GM19455 (cell line): ENCODE data around the gene RAB36.

ENCODE experiments used
- ATAC-seq: cut with Tn5 transposase; IDR thresholded peaks from one replicate; pipeline ENCODE4 v1.9.1; 2021; ENCODE audit not compliant: unreplicated experiment

Gene RAB36

DNA sequence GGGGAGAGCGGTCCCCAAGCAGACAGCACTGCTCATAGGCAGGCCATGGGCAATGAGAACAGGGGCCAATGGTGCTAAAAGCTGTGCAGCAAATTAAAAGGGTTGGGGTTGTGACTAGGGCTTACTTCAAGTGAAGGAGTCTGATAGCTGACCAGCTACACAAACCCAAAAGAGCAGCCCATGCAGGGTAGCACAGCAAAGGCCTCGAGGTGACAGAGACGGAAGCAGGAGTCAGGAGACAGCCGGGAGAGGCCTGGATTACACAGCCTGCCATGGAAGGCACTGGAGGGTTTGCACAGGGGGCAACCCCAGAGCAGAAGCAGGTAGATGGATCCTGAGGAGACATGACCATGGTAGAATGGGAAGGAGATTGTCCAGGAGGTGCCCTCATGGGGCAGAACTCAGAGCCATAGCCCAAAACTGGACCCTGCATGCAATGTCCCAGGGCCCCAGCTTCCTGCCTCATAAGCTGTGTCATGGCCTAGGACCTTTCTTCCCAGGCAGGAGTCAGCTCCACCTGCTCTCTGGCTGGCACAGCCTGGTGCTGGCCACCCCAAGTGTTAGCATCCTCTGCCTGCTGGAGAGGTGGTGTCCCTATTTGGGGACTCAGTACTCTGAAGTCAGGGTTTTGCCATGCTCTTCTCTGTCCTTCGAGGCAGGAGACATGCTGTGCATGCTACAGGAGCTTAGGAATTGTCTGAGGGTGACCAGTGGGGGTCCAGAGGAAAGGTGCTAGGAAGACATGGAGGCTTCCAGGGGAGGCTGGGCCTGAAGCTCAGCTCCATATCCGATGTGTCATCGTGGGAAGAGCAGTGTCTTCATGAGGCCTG is 36.8 kb upstream of the RAB36 start:
- no peak for ATAC-seq

DNA sequence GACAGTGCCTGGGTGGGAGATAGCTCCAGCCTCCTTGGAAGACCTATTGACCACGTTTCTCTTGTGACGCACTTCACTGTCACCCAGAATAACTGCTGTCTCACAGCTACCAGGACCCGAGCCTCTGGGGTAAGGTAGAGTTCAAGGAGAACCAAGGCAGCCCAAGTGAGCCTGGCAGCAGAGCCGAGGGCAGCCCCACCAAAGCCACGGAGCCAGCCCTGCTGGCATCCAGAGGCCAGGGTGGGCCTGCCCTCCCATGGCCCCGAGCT is 36.3 kb upstream of the RAB36 start:
- ATAC-seq: no peak

DNA sequence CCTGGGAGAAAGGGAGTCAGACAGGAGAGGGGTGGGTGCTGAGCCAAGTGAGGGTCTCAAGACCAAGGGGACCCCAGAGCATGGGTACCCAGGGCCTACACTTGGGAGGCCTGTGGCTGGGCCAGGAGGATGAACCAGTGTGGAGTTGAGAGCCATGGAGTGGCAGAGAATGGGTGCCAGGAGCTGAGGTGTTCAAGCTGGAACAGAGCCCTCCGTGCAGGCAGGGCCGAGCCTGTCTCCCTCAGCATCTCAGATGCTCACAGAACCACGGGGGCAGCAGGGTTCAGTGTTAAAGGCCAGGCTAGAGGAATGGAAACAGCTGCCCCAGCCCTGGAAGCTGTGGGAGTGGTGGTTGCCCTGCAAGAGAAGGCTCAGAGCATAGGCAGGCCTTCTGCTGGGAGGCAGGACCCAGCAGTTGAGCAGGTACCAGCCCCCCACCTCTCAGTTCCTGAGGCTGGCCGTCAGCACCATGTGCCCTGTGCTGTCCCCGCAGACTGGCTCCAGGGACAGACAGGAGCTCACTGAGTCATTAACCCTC is 35.8 kb upstream of the RAB36 start:
- ATAC-seq: no peak

DNA sequence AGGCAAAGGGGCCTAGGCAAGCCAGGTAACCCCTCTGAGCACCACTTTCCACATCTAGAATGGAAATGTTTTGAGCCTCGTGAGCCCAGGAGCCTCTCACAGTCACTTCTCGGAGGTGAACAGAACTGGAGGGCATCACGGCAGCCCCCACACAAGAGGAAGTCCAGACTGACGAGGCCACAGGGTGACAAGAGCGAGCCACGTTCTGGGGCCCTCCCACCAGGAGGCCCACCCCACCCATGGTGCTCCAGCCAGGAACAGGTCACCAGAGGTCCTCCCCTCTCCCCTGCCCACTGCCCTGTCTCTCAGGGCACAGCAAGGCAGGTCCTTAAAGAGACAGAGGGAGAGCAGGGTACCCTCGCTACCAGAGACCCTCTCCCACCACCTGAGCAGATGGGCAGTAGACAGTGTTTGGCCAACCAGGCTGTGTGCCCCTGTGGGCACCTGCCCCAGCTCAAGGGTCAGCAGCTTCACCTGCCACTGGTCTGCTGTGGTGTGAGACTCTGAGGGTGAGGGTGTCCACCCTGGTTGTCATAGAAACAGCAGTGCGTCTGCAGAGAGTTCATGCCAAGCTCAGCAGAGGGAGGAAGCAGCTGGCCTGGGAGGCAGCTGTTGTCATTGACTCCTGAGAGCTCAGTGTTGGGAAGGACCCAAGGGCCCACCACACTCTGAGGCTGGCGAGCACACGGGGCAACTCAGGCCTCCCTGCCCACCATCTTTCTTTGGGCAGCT is 34.9 kb upstream of the RAB36 start:
- no peak for ATAC-seq

DNA sequence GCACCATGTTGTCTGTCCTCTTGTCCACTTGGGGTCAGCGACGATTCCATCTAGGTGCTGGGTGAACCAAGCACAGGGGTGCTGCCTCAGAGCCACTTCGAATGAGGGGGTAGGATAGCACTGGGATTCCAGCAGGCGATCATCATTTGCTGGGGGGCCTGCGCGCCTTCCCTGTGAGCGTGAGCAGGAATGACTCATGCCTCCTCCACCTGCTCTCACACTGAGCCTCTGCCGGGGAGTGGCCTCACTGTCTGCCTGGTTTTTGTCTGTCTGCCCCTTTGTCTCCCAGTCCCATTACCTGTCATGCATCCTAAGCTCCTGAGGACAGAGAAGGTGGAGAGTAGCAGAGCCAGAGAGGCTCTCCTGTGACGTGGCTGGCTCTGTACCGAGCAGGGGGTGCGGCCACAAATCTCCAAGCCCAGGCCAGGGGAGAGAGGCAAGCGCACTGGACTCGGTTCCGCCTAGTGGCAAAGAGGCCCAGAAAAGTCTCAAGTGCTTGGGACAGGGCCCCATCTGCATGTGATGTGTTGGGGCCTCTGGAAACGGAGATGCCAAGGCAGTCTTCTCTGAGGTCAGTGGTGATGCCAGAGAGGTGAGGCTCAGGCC is 34.3 kb upstream of the RAB36 start:
- ATAC-seq: no peak

DNA sequence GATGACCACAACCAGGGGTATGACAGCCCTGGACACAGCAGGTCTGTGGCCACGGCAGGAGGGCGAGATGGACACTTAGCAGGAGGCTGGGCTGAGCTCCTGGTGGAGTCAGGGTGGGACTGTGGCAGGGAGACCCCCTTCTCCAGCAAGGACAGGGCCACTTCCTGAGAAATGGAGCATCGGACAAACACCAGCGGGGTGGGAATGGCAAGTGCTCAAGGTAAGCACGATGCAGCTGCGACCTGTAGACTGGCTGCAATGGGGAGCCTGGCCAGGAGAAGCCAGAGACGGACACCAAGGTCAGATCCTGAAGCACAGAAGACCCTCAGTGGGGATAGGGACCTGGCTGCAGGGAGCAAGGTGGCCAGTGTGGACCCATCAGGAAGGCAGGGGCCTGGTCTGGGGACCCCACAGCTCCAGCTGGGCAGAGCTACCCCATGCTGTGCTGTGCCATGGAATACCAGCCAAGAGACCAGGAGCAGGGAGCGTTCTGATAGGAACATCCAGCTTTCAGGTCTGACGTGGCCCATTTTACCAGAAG is 32.7 kb upstream of the RAB36 start:
- ATAC-seq: no peak

DNA sequence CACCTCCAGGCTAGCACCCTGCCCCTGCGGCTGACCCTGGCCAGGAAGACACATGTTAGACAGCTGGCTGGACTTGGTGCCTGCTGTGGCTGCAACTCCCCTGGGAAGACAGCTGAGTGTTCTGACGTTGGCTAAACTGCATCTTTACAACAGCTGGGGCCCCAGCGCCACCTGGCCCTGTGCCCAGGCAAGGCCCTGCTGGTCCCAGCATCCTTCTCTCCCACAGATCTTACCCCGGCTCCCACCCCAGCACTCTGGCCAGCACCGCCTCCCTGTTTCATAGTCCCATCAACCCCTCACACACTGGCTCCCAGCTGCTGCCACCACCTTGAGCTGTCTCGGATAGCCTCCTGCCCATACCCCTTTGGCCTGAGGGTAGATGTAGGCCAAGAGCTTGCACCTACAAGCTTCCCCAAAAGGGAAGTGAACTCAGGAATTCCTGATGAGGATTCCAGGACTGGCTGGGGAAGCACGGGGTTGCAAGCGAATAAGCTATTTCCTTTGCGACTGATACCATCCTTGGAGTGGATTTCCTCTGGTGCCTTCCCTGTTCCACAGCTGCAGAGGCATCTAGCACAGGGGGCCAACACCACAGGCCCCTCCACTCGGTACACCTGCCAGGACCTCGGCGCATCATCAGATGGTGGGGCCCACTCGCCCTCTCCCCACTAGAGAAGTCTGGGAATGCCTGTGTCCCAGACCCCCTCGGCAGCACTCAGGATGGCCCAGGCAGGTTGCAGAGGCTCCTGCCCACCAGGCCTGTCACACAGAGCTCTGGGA is 32.0 kb upstream of the RAB36 start:
- no peak for ATAC-seq

DNA sequence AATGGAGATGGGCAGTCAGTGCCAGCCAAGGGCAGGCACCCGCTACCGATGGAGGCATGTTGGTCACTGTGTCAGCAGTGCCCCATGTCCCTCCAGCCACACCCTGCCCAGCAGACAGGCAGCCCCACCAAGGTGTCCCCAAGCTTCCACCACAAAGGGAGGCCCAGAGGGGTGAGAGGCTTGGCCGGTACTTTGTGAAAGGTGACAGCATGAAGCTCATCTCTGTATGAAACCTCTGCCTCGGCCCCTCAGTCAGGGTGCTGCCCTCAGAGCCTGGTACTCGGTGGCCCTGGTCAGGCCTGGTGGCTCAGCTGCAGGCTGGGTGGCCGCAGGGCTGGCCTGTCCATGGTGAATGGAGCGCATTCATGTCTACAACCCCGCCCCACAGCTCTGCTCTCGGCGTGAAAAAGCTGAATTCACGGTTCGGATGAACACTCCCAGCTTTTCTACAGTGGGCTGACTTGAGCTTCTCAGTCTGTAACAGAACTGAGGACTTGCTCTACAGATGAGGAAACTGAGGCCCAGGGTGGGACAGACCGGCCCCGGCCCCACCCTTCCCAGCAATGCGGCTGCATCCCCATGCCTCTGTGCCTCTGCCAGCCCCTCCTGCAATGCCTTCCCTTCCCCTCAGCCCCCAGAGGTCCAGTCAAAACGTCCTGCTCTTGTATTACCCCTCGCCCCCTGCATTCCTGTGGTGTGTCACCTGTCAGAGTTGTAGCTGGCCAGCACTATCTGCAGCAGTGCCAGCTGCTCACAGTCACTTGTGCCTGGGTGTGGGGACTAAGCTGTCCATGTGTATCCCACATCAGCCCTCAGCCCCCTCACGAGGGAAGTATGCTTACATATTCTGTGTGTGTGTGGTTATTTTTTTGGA is 31.2 kb upstream of the RAB36 start:
- no peak for ATAC-seq

DNA sequence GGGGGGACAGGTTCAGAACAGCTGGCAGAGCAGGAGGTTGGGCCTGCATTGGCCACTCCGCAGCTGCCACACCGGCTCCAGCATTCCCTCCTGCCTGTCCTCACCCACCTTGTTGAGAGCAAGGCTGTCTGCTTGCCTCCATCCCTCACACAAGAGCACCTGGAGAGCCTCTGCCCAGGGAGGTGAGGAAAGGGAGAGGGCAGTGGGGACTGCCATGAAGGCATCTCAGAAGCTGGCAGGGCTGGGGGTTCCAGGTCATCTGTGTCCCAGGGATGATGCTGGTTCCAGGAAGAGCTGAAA is 30.6 kb upstream of the RAB36 start:
- ATAC-seq: no peak

DNA sequence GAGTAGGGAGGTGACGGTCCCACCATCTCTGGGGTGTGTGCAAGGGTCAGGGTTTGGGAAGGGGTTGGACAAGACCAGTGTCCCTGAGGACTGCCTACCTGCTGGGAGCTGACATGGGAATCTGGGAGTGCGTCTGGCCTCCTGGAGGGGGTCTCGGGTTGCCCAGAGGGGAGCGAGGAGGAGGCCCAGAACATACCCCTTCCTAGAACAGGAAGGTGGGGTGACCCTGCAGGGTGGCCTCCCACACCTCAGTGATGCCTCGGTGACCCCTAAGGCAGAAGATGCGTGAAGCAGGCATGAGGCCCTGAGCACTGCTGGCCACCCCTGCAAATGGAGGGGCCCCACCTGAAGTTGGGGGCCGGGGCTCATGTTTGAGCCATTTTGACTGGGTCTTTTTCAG is 29.9 kb upstream of the RAB36 start:
- ATAC-seq: no peak

DNA sequence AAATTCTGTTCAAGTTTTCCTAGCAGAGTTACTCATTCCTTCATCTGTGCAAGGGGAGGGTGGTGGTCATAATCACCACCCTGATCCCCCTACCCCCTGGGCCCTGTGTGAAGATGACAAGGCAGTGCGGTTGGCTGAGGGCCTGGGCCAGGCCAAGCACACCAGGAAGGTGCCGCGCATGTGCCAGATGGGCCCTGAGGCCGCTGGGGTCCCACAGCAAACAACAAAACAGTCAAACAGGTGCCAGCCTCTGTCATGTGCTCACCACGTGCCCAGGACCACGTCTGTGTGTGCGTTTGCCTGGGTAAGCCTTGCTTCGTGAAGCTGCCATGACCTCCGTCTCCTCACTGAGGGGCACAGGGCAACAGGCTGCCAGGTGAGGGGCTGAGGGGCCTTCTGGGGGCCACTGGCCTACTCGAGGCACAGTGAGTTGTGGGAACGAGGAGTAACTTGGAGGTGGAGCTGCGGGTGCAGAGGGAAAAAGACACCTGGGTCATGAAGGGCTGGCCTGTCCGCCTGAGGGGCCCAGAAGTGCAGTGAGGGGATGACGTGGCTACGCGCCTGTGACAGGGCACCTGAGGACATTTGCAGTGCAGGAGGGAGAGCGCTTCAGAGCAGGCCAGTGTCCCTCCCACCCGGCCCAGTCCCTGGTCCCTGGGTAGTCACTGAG is 29.3 kb upstream of the RAB36 start:
- ATAC-seq: no peak

DNA sequence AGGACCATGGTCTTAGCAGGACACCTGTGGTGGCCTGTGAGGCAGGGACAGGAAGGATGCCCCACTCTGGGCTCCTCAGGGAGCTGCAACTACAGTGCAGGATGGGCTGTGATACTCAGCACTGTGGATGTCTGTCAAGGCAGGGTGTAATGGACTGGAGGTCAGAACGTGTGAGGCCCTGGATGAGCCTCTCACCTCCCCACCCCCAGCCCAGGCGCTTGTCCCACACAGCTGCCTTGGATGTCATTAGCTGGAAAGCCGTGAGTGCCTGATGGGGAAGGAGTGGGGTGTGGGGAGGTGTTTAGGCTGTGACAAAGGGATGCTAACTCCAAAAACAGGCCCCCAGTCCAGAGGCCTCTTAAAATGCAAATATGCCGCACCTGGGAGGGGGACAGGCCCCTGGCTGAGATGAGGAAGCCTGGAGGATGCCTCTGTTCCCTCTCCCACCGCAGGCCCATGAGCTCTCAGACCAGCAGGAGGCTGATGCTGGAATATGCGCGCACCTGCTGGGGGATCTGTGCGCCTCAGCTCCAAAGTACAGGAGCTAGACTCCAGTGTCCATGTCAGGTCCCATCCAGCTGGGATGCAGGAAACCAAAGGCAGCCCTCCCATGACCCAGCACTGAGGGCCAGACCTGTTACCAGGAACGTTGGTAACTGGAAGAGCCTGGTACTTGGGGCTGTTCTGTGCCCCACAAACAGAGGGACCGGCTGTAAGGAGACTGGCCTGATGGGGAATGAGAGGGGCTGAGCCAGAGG is 28.6 kb upstream of the RAB36 start:
- no peak for ATAC-seq

DNA sequence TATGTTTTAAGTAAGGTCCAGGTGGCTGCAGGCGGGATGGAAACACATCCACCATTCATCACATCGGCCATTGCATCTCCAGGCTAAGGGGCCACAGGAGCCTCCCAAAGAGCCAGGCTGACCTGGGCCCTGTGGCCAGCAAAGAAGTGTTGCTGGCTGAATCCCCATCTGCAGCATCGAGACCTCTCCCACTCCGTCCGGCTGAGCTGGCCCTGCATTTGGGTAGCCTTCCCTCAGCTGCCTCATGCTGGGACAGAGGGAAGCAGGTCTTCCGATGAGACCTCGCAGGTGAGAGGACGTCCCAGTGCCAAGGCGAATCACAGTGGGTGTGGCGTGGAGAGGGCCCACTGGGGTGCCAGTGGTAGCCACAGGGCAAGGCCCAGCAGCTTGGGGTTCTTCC is 28.0 kb upstream of the RAB36 start:
- no peak for ATAC-seq

DNA sequence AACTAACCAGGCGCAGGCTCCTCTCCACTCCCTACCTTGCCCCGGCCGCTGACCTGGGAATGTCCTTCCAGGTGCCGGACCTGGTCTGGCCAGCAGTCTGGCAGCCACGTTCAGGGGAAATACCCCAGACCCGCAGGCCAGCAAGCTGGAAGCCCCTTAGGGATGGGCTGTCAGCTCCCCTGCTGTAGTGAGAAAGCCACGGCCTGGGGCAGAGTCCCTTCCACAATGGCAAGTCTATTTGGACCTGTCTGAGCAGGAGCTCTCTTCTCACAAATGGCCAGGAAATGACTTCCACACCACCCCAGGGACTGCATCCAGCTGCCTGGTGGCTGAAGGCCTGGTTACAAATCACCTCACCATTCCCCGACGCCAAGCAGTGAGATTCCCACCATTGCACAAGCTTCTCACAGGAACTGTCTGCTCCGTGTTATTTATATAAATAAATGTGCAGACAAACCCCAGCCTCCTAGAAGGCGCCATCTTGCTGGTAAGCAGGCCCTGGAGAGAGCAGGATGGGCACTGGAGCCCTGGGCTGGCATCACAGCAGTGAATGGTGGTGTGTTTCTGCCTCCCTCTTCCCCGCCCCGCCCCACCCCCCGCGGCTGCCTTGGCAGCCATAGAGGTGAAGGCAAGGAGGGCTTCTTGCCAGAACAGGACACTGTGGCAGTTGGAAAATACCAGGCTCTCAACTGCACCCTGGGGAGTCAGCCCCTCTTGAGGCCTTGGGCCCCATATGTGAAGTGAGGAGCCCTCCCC is 27.2 kb upstream of the RAB36 start:
- ATAC-seq: no peak

DNA sequence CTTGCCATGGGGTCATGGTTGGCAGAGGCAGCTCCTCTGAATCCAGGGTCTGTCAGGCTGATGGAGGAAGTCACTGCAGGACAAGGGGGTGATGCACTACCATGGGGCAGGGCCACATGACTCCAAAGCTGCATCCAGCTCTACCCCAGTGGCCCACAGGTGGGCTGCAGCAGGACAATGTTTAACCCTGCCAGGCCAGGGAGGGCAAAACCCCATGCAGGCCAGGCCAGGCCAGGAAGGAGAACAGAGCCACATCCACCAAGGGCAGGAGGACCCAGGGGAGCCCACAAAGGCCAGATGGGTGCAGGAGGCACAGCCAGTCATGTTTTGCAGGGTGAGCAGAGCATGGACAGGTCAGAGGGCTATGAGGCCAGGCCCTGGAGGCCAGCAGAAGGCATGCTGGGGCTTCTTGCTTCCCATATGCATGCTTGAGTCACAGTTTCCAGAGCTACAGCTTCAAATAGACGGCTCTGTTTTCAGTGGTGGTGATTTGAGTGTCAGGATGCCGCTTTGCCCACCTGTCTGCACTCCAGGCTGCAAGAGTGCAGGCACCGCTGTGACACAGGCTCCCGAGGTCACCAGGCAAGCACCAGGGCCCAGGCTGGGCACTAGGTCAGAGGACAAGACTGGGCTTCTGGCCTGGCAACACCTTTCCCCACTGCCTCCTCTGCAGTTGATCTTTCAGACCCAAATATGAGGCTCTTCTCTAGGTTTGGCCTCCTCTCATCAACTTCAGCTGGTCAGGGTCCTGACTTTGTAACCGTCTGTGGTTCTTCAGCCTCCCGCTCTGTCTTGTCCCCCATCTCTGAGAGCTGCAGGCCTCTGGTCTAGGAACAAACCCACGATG is 26.4 kb upstream of the RAB36 start:
- ATAC-seq: no peak

DNA sequence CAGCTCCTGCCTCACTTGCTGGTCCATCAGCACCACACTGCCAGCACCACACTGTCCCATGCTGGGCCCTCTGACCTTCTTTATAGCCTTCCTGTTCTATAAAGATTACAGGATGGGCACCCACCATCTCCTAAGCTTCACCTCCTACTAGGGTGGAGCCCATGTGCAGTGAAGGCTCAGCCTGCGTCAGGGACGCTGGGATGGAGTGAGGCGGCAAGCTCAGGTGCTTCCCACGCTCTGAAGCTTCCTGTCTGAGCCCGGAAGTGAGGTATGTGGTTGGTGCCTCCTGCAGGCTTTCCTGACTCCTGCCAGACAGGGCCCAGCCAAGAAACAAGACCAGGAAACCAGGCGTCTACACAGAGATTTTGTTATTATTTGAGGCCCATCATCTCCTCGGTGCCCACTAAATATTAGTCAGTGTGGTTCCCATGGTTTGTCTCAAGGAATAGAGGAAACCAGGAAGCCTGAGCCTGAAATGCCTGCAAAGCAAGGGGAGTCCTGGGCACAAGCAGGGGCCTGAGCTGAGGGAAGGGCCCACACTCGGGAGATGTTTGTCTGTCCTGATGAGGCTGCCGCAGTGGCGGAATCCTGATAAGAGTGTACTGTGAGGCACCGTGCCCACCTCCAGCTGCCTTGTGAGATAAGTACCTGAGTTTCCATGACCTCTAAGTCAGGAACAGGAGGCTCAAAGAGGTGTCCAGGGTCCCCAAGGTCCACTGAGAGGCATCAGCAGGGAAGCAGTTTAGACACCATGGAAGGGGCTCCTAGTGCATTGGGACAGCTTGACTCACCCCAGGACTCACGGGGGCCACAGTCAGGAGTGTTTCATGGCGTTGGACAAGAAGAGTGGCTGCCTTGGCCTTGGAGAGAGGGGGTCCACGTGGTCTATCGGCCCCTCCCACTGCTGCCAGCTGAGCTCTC is 25.5 kb upstream of the RAB36 start:
- no peak for ATAC-seq
